ENCODE results near the gene PGF.
"Not testable (repeated sequence)": the region's sequence is repeated elsewhere in the genome, so short reads cannot be mapped to it uniquely, and the experiment has no call there.

Gene PGF

DNA sequence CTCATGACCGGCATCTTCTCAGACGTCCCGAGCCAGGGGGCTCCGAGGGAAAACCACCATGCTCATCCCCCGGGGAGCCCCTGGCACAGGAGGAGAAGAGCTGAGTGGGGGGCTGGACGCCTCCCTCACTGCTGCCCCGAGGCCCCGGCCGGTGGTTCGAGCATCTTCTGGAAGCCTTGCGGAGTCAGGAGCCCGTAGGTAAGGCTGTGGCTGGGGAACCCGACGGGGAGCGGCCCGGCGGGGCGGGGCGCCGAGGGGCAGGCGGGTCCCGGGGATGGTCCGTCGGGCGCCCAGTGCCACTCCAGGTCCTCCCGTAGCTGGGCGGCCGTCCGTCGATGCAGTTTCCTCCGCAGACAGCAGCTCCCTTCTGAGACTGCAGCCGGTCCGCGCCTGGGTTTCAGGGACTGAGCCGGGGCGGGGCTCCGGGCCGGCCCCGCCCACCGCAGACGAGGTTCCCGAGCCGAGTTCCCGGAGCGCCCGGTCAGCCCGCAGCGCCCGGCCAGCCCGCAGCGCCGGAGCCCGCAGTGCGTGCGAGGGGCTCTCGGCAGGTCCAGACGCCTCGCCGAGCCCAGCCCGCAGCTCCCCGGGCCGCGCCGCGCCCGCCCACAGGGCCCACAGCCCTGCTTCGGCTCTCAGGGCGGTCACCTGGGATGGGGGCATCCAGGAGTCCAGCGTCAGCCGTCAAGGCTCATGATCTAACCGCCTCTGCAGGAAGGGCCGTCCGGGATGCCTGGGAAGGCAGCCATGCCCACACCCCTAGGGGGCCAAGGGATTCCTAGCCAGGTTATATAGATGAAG lies at the start of gene PGF:
Gene PGF (minus strand): TSS at position 369 of the 798 bp plus-strand sequence. CDS start 355 bp downstream, at position 14.
- DNase-seq (ENCODE audit: low read depth, low spot score), result no peak

DNA sequence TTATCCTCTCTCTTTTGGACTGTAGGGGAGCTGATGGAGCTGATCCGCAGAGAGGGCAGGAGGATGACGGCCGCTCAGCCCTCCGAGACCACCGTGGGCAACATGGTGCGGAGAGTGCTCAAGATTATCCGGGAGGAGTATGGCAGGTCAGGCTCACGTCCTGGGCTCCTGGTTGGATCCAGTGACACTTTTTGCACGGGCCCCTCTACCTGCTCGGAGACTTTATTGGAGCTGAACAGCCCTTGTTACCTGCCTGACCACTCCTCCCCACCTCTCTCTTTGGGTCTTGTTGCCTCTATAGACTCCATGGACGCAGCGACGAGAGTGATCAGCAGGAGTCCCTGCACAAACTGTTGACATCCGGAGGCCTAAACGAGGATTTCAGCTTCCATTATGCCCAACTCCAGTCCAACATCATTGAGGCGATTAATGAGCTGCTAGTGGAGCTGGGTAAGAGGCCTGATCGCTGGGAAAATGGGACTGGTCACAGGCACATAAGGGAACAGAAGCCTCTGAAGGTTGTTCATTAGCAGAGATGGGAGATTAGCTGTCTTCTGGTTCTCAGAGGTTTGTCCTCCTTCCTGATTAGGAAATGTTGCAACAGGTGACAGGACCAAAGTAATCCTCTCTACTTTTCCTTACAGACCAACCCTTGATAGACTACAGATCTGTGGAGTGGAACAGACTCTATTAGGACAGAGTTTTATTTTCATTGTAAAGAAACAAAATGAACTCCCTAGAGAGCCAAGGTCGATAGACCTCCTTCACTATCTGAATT lies 48.0 kb upstream of the PGF start:
- no peak for DNase-seq (ENCODE audit: low read depth, low spot score)

DNA sequence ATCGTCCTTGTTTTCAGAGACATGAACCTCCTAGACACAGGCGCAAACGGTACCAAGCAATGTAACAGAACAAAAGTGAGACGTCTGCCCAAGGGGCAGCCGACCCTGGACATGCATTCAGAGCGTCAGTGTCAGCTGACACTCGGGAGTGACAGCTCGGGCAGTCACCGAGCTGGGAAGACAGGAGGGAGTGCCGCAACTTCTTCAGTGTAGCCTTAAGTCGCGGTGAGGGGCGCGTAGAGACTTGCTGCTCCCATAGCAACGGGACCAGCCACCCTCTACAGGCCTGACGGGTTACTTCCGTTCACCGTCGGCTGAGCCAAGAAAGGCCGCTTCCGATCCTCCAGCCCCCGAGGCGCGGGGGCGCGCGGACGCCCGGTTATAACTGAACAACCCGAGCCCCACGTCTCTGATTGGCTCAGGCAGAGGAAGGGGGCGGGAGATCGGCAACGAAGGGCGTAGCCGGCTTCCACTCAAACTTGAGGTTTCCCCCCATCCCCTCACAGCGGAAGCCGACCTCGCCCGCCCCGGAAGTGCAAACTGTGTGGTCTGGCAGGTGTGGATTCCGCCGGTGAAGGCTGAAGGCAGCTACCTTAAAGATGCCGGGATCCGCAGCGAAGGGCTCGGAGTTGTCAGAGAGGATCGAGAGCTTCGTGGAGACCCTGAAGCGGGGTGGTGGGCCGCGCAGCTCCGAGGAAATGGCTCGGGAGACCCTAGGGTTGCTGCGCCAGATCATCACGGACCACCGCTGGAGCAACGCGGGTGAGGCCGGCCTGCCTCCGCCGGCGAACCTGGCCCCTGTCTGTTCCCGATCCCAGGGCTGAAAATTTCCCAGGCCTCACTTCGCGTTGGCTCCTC lies 47.2 kb upstream of the PGF start, which contains the start of gene EIF2B2:
Gene EIF2B2 (plus strand): TSS at position 530 of the 858 bp plus-strand sequence. CDS start 70 bp downstream, at position 600.
- DNase-seq (ENCODE audit: low read depth, low spot score), result peak; percentile 81

- DNase-seq (ENCODE audit: low read depth, low spot score), result no peak
These were observed 46.5 kb upstream of the PGF start for GRCh38 chr14:75001899-75002298.

DNA sequence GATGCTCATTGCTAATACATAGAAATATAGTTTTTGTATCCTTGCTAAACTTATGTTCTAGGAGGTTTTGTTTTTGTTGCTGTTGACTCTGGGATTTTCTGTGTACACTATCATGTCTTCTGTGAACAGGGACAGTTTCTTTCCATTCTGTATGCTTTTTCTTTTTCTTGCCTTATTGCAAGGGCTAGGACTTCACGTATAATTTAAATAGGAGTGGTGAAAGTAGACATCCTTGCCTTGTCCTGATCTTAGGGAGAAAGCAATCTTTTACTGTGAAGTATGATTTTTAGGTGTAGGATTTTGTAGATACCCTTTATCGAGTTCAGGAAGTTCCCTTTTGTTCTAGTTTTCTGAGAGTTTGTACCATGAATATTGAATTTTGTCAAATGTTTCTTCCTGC lies 45.9 kb upstream of the PGF start:
- DNase-seq (ENCODE audit: low read depth, low spot score), result no peak

- not testable (repeated sequence) for DNase-seq (ENCODE audit: low read depth, low spot score)
These were observed 40.4 kb upstream of the PGF start for GRCh38 chr14:74995781-74996180.

DNA sequence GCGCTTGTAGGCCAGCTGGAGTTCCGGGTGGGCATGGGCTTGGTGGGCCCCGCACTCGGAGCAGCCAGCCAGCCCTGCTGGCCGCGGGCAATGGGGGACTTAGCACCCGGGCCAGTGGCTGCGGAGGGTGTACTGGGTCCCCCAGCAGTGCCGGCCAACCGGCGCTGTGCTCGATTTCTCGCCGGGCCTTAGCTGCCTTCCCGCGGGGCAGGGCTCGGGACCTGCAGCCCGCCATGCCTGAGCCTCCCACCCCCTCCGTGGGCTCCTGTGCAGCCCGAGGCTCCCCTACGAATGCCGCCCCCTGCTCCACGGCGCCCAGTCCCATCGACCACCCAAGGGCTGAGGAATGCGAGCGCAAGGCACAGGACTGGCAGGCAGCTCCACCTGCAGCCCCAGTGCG lies 38.8 kb upstream of the PGF start:
- DNase-seq (ENCODE audit: low read depth, low spot score), result not testable (repeated sequence)

DNA sequence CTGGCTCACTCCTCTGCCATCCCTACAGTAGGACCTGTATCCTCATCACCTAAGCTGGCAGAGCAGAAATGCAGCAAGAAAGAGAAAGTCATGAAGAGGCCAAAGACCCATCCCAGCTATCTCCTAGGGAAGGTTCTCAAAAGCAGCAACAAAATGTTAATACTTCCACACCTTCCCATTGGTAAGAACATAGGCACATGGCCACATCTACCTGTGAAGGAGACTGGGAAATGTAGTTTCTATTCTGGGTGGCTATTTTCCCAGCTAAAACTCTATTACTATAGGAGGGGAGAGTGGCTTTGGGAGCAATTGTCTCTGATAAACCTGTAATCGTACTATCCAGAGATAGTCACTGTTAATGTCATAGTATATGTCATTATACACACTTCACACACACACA lies 33.6 kb upstream of the PGF start:
- DNase-seq (ENCODE audit: low read depth, low spot score), result no peak

DNA sequence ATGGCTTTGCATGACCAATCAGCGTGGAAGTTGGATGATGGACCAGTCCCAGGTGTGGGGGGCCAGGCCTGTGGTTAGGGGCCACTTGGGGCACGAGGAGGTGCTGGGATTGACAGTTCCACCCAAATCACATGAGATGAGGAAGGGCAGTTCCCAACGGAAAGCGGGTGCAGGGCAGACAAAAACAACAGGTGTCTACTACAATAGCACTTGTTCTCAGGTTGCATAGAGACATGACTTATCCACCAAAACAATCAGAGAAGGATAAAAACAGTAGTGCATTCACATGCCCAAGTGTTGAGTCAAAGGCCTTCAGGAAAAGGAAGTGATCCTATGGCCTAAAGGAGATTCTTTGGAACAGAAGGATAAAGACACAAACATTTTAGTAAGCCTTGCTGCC lies 32.7 kb upstream of the PGF start:
- no peak for DNase-seq (ENCODE audit: low read depth, low spot score)

DNA sequence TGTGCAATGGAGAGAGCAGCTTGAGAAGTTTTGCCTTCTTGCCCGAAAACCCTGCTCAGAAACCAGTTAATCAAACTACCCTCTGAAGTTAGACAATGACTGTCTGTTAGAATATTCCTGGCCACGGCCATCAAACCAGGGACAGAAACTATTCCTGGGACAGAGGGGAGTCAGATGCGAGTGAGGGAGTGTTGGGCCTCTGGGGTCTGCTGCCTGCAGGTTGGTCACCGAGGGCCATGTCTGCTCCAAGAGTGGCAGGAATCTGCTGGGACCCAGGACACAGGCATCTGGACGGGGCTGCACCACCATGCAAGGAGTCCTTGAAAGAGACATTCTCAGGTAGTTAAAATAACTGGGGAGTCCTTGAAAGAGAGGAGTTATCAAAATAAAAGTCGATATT lies 30.4 kb upstream of the PGF start:
- no peak for DNase-seq (ENCODE audit: low read depth, low spot score)

DNA sequence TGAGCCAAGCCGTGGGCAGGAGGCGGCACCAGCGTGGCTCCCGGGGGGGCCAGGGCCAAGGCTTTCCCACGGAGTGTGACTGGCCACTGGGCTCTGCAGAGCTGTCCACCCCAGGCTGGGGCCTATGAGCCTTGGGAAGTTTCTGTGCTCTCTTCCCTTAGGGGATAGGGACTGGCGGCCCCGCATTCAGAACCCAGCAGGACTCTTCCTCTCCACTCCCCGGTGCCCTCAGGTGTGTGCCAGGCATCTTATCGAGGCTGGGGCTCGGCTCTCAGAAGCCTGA lies 29.6 kb upstream of the PGF start:
- no peak for DNase-seq (ENCODE audit: low read depth, low spot score)

GRCh38 chr14:74984236-74985027 lies 29.0 kb upstream of the PGF start:
- DNase-seq (ENCODE audit: low read depth, low spot score), result no peak

GRCh38 chr14:74983343-74983742 lies 27.9 kb upstream of the PGF start:
- DNase-seq (ENCODE audit: low read depth, low spot score), result no peak

DNA sequence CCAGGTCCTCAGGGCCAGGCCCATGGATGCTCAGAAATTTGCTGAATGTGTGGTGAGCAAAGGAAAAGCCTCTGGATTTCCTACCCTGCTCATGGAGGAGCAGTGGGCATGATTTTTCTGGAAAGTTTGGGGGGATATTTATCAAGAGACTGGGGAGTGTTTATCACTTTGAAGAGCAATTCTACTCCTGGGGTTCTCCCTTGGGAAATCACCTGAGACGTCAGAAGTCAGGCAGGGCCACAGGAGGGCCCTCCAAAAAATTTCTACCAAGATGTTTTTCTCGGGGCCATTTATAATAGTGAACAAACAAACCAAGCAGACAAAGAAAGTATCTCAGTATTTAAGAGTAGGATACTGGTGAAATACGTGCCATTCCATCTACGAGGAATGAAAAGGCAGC lies 27.3 kb upstream of the PGF start:
- no peak for DNase-seq (ENCODE audit: low read depth, low spot score)

DNA sequence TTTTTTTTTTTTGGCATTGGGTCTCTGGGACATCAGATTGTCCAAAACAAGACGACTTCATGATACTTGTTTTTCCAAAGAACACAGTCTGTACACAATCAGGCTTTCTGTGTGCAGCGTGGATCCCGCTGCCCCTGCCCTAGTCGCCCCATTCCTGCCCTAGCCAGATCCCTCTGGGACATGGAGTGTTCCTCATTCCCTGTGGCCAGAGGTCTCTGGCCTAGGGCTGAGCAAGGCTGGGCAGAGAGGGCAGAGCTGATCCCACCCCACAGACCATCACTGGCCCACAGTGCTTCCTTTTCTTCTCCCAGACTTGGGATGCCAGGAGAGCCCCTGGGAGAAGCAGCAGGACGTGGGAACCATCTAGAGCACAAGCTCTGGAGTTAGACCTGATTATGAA lies 26.4 kb upstream of the PGF start:
- DNase-seq (ENCODE audit: low read depth, low spot score), result no peak

- no peak for DNase-seq (ENCODE audit: low read depth, low spot score)
These were observed 26.0 kb upstream of the PGF start for GRCh38 chr14:74981462-74981782.

DNA sequence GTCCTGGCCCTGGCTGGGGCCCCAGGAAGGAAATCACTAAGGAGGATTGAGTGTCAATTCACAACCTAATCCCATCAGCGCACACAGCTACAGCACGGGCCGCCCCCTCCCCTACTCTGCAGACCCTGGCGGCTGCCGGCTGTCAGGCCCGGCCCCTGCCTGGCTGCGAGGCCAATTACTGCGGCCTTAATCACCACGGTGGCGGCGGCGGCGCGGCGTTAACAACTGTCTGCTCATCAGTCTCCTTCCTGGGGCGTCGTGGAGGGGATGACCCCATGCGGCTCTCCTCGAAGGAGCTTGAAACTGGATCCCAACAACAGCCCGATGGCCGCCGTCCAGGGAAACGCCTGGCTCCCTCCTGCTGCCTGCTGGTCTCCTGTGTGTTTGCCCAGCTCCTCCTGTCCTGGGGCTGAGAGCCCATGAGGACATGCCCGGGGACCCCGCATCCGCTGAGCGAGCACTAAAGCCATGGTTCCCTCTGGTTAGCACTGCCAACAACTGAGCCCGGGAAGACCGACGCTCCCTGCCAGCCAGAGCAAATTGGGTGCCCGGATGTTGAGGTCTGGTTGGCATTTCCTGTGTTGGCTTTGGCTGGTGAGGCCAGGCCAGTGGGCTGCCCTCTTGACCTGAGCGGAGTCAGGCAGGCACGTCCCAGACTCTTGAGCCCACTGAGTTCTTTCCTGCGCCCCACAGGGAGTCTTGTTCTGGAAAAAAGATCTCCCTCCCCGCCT lies 25.5 kb upstream of the PGF start:
- peak; percentile 87 for DNase-seq (ENCODE audit: low read depth, low spot score)

DNA sequence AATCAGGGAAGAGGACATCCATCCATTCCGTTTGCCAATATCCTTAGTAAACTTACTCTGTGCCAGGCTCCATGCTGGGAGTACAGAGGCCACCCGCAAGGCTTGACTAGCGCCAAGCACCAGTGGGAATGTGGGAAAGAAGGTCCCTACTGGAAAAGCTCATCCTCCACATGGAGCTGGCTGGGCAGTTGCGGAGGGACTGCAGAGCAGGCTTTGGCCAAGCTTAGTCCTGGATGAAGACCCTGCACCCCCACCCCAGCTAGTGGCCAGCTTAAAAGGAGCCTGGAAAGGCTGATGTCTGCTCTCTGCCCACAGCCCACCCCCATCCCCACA lies 25.0 kb upstream of the PGF start:
- DNase-seq (ENCODE audit: low read depth, low spot score), result no peak

DNA sequence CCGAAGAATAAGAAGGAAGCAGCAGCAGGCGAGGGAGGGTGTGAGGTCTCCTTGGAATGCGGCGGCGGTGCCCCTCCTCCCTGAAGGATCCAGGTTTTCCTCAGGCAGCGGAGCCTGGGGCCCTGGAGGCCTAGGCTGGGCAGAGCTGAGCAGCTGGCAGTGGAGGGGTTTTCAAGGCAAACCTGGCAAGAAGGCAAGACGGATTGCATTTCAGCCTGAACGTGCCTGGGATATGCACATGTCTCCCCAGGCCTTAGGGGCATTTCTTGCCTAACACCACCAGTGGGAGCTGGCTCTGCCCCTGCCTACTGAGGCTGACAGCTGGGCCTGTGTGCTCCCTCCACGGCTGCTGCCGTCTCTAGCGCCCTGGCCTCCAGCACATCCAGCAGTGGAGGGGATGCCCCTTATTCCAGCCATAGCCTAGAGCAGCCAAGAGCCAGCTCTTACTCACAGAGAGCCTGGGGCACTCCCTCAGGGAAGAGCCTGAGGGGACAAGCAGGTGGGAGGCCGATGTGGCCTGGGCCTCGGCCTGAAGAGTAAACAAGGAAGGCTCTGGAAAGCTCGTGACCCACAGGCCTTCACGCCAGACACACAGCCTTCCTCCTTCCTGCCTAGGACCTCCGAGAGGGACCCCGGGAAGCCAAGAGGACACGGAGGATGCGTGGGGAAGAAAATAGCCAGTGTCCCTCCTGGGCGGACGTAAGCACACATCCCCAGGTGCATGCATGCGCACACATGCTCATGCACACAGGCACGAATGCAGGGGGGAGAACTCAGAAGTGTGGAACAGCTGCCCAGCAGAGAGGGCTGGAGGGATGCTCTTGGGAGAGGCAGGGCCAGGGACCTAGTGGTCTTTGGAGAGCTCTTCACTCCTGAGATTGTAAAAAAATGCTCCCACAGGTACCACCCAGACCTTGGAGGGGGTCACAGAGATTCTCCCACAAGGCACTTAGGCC lies 24.3 kb upstream of the PGF start:
- peak; percentile 67 for DNase-seq (ENCODE audit: low read depth, low spot score)

- DNase-seq (ENCODE audit: low read depth, low spot score), result no peak
These were observed 23.6 kb upstream of the PGF start for GRCh38 chr14:74979029-74979428.

All from brain pericyte (primary cell).